A673 (cell line): ENCODE results near the gene PALS1.

Experiments used
- CTCF ChIP-seq: fragments of 300-800, 200-600 bp; sonication (generic); conservative IDR thresholded peaks from 2 replicates; pipeline ENCODE4 v1.5.1; 2017; ENCODE audit warnings: low read depth, mild to moderate bottlenecking, antibody characterized with exemption, low read length, moderate library complexity, mixed read lengths
- EZH2 ChIP-seq: fragments of 200-600 bp; sonication (generic); IDR thresholded peaks from 2 replicates; pipeline ENCODE4 v1.6.1; 2017; ENCODE audit warnings: borderline replicate concordance, low read depth, mild to moderate bottlenecking, mixed read lengths, antibody characterized with exemption, low read length; ENCODE audit not compliant: poor library complexity, severe bottlenecking

- no peak for TF ChIP-seq CTCF
- no peak for TF ChIP-seq EZH2
These were observed 885 bp upstream of the PALS1 start for GRCh38 chr14:67240168-67240932.
